Suppressor macrophage treated with lipopolysaccharide for 1 hour (primary cell): ENCODE results near the gene GAREM1.

ENCODE experiments used
- DNase-seq, 3 donors: peaks; one replicate each; pipeline ENCODE4 v3.0.0-alpha.2; 2020 to 2022

The GAREM1 gene

DNA sequence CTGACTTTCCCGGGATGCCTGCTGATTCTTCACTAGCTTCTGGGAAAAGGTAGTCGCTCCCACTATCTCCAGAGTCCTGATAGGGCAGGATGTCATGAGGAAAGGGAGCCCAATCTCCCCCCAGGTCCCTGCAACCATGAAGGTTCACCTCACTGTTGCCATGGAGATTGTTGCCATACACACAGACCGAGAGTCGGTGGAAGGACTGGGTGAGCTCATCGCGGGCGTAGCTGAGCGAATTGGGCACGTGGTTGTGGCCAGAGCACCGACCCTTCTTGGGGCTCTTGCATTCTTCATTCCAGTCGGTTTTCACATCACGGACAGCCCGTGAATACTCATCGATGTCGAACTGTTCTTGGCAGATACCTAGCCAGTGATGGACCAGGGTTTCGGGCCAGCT is 183.4 kb downstream of the GAREM1 start:
- DNase-seq: no peak

DNA sequence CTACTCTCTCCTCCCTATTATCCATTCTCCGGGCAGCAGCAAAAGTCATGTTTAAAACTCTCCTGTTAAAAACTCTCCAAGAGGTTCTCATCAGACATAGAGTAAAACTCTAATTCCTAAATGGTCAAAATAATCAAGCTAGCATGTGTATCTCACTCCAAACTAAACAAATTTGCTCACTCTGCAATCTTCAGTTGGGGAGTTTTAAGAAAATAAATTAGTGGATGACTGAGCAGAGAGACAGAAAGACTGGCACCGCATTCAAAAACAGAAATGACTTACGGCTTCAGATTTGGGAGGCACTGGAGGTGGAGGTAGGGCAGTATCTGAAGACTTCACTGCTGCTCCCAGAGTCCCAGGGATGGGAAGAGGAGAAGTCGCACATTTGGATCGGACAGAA is 183.9 kb downstream of the GAREM1 start:
- no peak for DNase-seq

DNA sequence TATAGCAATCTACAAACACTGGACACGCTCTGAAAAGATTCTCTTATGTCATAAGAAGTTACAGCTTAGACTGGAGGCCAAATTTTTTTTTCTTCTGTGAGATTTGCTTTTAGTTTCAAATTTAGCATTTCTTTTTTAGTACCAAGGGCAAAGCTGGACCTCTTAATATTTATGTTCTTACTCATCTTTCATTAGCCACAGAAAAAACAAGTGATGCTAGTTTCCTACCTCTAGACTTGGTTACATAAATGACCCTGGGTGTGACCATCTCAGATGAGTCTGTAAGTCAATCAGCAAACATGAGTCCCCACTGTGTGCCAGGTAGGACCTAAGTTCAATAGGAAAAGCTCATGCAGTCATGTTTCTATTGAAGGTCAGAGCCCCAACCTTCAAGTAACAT is 186.4 kb downstream of the GAREM1 start:
- no peak for DNase-seq

DNA sequence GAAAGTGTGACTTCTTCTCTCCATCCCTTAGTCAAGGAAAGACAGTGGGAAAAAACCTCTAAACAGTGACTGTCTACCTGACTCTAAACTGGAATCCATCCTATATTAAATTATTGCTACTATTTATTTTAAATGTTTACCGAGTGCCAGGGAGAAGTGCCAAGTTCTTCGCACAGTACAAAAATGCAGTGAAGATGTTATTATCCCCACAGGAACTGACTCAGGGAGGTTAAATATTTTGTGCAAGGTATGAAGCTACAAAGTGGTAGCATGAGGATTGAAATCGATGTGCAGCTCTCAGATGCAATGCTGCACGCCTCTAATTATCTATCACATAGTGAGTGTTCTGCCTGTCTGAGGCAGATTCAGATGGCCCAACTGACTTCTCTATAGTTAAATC is 189.8 kb downstream of the GAREM1 start:
- DNase-seq: no peak

DNA sequence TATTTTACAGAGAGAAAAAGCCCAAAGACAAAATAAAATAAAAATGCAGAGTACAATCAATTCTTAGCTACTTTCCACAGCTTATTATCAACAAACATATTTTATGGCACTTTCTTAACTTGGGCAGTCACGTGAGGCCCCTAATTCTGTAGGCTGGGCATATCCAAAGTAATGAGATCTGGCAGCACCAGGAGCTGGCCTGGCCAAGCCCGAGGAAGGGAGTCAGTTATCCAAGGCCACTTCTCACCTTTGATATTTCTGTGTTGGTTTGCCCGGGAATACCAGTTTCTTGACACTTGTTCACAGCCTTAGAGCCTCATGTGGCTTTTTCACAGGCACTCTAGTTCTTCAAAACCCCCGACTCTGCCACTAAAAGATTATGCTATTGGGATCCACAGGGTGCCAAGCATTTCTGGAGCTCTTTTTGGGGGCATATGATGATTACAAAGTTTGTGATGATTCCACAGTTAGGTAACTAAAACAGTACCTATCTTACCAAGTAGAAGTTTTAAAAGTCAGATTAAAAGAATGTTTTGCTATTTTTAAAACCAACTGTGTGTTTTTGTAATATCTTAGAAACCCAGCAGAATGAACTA is 190.4 kb downstream of the GAREM1 start:
- no peak for DNase-seq

DNA sequence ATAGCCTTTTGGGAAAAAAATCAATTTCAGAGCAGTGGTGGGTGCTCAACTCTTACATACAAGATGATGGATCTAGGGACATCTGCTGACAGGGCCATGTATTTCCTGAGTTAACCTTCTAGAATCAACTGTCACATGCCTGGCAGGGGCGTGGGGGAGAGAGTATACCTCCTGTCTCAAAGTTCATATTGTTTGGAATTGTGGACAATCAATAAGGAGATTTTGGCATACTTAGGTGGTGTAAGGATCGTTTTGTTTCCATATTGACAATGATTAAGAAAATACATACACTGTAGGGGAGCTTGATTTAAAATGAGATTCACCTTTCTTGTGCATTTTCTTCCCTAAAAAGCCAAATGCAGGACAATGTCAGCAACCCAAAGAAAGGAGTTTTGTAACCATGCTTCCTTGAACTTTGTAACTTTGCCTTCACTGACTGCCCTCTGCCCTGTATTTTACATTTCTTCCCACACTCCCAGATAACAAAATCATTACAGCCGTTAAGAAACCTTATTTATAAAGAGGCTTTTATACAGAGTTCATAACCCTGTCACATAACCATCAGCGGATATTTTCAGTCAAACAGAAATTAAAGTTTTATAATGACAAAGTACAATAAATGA is 192.4 kb downstream of the GAREM1 start:
- no peak for DNase-seq

DNA sequence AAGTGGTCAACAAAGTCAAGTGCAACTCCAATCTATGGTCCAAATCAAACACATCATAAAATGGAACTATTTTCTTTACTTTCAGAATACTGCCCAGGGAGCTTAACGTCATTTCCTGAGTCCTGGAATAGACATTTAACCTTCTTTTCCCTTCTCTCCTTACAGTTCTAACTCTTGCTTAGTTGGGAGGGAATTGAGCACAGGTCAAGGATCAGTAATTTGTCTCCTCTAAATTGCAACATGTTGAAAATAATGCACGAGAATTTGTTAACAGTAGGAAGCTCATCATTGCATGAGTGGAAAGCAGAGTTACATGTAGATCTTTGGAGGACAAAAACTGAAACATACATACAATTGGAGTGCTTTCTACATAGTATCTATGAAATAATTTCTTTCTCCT is 193.1 kb downstream of the GAREM1 start:
- no peak for DNase-seq

DNA sequence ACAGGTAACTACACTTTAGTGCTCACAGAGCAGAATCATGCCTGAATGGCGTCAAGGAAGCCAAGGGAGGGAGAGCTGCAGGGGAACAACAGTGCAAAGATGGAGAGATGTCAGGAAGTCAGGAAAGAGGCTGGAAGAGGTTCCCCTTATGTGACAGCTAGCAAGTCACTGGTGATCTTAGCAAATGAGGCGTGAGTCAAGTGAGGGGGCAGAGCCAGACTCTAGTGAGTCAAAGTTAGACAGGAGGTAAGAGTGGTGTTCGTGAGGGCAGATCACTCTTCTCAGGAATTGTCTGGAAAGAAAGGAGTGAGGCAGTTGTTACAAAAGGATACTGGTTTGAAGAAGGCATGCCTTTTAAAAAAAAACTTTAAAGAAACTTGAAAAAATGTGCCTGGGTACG is 193.8 kb downstream of the GAREM1 start:
- no peak for DNase-seq

DNA sequence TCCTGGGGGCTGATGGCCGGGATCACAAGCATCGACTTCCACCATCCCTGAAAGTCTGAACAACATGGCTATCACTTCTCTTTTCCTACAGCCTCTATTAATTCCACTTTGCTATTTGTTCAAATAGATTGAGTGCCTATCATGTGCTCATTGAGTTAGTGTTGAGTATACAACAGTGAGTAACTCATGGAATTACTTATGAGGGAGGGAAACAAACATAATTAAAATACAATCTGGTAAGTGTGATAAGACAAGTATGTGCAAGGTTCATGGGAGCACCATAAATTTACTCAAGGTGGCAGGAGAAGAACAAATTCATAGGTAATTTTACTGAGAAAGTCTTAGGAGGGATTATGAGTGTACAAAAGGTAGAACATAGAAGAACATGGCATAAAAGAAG is 194.4 kb downstream of the GAREM1 start:
- DNase-seq: no peak

DNA sequence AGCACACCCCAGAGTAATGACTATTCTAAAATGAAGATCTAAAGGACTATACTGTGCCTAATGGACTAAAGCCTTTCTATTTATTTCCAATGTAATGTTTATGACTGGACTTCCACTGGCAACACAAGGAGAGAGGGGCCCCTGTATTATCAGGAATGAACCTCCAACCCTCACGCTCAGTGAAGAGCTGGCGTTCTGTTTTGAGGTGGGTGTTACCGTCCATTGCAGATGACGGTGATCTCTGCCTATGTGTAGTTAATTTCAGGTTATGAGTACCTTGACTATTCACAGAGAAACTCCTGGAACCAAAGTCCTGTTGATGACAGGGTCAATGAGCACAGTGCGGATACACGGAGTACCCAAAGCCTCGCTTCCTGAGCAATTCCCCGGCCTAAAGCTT is 195.5 kb downstream of the GAREM1 start:
- no peak for DNase-seq

DNA sequence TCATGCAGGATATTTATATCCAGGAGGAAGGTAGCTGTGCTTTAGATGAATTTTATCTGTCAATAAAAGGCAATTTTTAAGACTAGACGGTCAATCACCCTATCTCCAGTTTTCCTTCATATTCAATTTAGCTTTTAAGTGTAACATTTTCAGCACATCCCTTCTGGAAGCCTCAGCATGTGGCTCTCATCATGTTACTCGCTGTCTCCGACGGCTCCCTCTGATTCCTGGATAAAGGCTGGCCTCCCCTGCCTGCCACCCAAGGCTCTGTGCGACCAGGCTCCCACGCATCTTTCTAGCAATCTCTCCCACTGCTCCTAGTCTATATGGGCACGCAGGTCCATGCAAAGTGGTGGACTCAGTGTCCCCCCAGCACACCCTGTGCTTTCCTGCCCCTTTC is 196.4 kb downstream of the GAREM1 start:
- DNase-seq: no peak

DNA sequence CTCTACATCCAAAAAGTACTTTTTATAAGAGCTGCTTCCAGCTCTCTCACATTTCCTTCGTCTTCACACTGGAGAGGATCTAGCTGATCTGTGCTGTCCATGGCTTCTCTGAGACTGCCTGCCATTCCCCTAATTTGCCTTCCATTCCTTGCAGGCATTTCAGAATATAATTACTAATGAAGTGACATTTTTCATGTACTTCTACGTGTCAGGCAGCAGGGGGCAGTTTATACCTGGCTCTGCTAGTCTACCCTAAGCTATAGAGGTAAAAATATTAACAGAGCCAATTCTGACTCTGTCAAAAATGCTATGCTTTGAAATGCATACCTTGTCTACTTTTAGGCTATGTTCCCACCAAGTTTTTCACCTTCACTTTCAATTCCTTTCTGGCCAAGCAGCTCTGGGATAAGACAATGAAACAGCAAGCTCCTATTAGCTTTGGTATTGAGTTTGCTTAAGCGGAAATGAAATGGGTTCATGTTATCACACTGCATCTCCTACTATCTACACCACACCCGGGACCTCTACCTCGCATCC is 198.9 kb downstream of the GAREM1 start:
- peak; percentile 31 to 50 (median 48) for DNase-seq

DNA sequence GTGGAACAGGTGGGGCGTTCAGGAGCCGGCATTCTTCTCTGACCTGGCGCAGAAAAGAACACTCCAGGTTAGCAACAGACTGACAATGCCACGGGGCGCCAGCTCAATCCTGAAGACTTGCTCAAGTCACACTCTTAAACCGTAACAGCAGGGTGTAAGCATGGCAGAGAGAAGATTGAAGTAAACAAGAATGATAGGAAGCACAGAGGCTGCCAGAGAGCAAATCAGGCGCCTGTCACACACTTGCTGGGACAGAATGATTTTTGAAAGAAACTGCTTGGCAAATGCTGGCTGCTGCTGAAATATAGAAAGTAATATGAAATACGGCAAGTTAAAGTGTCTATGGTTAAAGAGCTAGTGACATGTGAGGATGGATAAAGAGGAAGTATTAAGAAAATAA is 200.3 kb downstream of the GAREM1 start:
- no peak for DNase-seq

DNA sequence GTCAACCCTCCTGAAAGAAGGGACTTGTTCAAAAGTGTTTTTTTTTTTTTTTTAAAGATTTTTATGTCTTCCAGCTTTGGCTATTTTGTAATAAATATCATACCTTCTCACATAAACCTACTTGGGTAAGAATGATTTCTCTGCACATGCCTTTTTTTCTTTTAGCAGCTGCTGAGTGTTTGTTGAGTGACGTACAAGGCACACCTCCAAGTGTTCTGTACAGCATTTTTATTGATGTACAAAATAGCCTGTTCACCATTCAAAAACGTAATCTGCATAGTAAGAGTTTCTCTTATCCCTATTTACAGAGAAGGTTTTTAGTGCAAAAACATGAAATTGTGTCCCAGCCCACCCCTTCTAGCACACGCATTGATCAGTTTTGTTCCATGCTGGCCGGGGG is 203.2 kb downstream of the GAREM1 start:
- no peak for DNase-seq

DNA sequence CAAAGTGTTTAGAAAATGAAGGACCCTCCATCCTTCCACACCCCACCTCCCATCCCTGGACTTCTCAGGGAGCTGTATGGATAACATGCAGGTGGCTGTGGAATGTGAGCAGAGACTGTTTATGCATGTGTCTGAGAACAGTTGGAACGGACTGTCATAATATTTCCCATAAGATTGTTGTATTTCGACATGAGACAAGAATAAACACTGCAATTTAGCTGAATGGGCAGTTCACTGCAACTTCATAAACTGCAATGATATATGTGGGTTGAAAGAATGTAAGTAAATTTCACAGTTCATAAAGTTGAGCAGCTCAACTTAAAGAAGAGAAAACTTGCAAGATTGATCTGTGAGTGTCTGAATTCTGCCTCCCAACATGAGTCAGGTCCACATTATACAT is 206.3 kb downstream of the GAREM1 start:
- no peak for DNase-seq

DNA sequence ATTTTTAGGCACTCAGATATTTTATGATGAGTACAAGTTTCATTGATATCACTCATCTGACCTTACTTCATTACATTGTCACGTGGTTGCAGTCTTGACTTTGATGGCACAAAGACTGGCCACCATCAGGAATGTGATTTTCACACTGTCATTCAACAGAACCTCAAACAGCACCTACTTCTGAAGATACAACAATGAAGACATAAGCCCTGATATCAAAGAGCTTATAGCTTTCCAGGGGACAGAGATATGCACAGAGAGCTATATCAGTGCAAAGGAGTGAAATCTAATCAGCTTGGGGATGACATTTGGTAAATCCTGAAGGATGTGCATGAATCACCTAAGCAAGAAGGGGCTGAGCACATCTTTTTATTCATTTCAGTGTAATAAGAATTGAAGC is 208.6 kb downstream of the GAREM1 start:
- no peak for DNase-seq

DNA sequence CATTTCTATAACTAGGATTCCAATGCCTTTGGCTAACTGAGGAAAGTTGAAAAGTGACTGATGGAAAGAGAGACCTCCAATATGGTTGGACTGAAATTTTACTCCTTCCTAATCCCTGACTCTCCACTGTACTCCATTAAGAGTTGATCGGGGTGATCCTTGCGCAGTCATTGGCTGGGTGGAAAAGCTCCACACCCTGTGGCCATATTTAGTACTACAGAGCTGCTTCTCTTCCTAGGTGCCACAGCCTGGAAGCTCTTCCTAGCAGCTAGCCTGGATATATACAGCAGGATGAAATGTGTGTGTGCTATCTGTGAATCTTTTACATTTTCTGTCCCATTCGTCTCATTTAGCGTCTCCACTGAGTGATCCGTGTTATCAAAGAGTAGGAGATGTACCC is 209.7 kb downstream of the GAREM1 start:
- DNase-seq: peak in 1 of 3 donors; percentile 3

DNA sequence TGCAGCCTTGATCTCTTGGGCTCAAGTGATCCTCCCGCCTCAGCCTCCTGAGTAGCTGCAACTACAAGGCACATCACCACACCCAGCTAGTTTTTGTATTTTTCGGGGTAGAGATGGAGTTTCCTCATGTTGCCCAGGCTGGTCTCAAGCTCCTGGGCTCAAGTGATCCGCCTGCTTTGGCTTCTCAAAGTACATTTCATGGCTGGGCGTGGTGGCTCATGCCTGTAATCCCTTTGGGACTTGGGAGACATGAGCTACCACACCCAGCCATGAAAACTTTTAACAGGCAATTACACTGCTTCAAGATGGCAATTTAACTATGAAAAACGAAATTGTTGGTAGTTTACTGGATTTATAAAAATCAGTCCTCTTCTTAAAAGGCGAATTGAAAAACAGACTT is 211.1 kb downstream of the GAREM1 start:
- no peak for DNase-seq

DNA sequence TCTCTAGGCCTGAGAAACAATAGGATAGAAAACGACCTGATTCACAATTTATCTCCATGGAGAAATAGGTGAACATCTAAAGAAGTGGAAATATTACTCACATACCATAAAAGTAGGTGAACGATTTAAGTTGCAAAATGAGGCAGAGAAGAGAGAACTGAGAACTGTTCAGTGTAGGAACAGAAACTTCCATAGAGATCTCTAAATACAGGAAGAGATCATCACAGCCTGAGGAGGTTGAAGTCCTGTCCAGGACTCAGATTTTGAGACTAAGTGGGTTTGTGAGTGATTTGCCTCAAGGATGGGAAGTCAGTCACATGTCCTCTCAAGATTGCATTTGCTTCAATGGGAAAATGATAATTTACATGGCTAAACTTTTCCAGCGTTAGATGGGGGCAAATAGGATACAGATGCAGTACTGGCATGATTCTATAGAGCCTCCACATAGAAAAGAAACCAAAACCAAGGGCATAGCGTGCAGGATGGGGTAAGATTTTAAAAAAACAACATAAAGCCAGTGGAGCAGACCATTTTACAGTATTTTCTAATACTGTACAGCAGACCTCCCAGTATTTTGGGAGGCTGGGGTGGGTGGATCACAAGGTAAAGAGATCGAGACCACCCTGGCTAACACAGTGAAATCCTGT is 212.0 kb downstream of the GAREM1 start:
- DNase-seq: peak in 2 of 3 donors; percentile 13 to 22

DNA sequence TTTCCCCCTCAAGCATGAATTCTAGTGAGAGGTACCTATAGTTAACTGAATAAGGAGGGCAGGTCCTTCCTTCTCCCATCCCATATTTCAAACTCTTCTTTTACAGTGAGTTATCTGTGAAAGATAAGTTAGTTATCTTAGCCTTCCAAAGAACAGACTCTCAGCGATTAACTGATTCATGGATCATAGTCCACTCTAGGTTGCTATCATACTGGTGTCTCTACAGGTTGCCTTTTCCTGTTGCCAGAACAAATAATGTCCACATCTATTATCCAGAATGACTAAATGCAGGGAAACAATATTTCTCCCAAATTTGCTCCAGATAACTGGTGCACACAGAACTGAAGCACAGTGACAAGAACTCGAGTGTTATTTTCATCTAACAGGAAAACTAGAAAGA is 212.5 kb downstream of the GAREM1 start:
- DNase-seq: no peak

DNA sequence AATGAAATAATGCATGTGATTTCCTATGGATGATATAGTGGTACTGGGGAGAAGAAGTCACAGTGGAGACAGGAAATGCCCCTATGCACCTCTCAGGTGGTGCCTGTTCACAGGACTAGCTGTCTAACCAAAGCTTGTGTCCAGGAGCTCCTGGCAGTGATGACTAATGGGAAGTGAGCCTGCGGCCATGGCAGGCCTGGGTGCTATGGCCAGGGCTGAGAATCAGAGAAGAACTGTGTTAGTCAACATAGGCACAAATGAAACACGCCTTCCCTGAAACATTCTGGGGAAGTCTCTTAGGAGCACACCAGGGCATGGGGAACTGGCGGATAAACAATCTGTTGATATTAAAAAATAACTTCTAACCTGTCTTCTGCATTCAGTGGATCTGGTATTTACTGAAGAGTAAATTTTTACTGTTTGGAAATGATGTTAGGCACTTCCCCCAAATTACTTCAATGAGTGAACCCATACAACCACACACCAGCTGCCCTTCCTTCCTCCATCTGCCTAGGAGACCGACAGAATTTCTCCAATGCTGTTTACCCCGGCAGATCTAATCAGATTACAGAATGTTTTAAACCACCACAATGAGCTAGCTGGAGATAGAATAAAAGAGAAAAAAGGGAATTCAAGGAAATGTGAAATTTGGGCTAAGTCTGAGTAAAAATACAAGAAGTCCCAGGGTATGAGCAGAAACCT is 213.4 kb downstream of the GAREM1 start:
- peak; percentile 48 to 56 (median 48) for DNase-seq

DNA sequence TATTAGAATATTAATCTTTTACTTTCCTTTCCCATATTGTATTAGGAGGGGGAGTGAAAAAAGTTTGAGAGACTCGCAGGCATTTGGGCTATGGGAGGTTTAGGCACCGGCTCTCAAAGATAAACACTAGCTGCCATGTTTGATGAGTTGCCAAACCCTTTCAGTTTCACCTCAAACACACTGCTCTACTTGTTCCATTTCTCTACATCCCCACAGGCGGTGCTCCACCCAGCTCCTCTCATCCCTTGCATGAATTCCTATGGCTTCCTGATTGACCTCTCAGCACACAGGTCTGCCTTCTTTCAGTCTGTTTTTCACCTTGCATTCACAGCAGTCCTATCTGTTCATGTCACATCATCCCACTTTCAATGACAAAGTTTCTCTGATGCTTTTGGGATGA is 215.1 kb downstream of the GAREM1 start:
- no peak for DNase-seq

DNA sequence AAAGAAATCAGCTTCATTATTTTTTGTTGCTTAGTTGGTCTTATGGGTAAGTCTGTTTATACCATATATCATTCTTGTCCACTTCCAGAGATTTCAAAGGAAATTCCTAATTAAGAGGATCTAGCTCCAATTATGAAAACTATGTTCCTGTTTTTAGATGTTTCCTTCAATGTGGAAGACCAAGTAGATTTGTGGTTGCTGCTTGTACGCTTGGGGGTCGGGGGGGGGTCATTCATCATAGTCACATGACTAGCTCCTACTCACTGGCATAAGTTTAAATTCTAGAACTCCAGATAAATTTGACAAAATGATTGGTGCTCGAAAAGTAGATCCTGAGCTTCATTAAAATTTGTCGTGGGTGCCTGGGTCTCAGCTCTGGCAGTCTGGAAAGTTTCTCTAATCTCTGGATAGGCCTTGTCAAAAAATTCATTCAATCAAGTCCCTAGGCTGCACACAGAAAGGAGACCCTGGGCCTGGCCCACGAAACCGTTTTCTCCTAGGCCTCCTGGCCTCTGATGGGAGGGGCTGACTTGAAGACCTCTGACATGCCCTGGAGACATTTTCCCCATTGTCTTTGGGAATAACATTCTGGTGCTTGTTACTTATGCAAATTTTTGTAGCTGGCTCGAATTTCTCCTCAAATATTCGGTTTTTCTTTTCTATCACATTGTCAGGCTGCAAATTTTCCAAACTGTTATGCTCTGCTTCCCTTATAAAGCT is 218.4 kb downstream of the GAREM1 start:
- DNase-seq: peak in 1 of 3 donors; percentile 3
